GM12874 (cell line): ENCODE measurements around the gene HPSE2.

Experiments used
- CTCF ChIP-seq: IDR thresholded peaks from 2 replicates; pipeline ENCODE4 v1.5.1; 2011; ENCODE audit warnings: low read depth, mild to moderate bottlenecking, control low read depth, low read length, moderate library complexity; ENCODE audit not compliant: insufficient read depth

Gene HPSE2

GRCh38 chr10:98446661-98447221 is 788.9 kb downstream of the HPSE2 start, which contains the start of gene HPS1:
Gene HPS1 (minus strand): TSS chr10:98446935. CDS start chr10:98443240, 3,695 bp downstream.
- TF ChIP-seq CTCF: peak; percentile 27; the same call in 1 of the 2 replicates

- no peak for TF ChIP-seq CTCF
Measured at GRCh38 chr10:98446151-98446660, 789.4 kb downstream of the HPSE2 start.

GRCh38 chr10:98445200-98445812 is 790.3 kb downstream of the HPSE2 start:
- no peak for TF ChIP-seq CTCF

GRCh38 chr10:98444314-98445006 is 791.2 kb downstream of the HPSE2 start:
- TF ChIP-seq CTCF: no peak

- TF ChIP-seq CTCF: no peak
Measured at GRCh38 chr10:98438715-98439114, 796.9 kb downstream of the HPSE2 start.

- TF ChIP-seq CTCF: no peak
Measured at GRCh38 chr10:98436704-98437103, 798.9 kb downstream of the HPSE2 start.

GRCh38 chr10:98435178-98435577 is 800.5 kb downstream of the HPSE2 start:
- TF ChIP-seq CTCF: no peak
